Esophagus mucosa (tissue), 1 donor: Measurements from ENCODE around the gene BAZ2B. TPM values are rescaled to one million over a fixed set of nuclear protein-coding genes. Genes with fewer than 3 reads are reported as not detected.

Experiments
- ATAC-seq: fragments of 200-7000 bp; cut with Tn5 transposase; one replicate; pipeline ENCODE4 v1.9.1; 2020
- total RNA-seq: library from RNA; stranded (reverse); gene quantifications from one replicate; pipeline ENCODE4 v1.2.4, GENCODE V29; 2023
- donor health status: DM: yes; HTN: yes; CAD: no.

The BAZ2B gene
- total RNA-seq, 1 donor from 2014 or later = 41.4 TPM

DNA sequence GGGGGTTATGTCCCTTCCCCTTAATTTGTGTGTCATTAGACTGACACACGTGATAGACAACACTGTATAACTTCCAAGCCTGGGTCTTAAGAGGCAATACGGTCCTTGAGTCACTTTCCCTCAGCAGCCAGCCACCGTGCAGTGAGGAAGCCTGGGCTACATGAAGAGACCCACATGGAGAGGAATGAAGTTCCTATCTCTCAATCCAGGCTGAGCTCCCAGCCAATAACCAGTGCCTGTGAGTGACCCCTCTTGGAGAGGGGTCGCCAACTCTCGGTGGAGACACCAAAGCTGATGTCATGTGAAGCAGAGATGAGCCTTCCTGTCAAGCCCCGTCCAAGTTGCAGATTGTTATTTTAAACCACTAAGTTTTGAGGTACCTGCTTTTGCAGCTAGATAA, 324.2 kb downstream of the BAZ2B start:
- ATAC-seq = no peak

DNA sequence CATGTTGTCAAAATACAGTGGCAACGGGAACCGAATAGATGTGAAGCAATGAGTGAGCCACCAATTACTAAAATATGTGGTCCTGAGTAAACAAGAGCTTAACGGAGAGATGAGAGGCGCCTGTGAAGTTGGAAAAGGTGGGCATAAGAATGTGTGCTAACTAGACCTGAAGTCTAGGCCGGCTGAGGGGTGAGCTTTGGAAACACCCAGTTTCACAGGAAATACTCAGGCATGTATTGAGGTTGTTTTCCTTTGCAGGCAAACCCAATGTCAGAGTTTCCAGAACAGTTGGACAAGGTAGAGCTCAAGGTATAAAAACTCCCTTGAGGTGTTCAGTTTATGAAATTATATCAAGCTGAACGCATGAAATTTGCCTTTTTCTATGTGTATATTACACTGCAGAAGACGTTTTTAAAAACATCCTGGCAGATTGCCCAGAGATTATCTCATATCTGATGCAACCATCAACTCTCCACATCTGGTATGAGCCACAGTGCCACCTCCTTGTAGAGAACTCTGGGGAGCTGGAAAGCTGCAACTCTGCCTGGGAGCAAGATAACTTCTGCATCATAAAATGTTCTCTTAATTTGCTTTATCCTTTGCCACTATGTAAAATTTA, 325.9 kb downstream of the BAZ2B start:
- ATAC-seq = no peak

DNA sequence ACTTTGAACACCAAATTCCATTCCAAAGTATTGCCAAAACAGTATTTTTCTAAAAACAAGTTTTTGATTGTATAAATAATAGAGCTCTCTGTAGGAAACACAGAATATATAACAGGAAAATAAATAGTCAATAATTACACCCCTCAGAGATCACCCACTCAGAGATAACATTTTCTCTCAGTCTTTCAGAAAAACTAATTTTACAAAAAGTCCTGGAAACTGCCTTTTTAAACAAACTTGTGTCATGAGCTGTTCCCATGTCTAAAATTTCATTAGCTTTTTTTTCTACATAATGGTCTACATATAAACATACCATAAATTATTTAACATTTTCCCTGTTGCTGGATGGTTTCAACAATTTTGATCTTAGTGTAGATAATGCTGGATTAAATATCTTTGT, 328.6 kb downstream of the BAZ2B start:
- ATAC-seq = no peak

DNA sequence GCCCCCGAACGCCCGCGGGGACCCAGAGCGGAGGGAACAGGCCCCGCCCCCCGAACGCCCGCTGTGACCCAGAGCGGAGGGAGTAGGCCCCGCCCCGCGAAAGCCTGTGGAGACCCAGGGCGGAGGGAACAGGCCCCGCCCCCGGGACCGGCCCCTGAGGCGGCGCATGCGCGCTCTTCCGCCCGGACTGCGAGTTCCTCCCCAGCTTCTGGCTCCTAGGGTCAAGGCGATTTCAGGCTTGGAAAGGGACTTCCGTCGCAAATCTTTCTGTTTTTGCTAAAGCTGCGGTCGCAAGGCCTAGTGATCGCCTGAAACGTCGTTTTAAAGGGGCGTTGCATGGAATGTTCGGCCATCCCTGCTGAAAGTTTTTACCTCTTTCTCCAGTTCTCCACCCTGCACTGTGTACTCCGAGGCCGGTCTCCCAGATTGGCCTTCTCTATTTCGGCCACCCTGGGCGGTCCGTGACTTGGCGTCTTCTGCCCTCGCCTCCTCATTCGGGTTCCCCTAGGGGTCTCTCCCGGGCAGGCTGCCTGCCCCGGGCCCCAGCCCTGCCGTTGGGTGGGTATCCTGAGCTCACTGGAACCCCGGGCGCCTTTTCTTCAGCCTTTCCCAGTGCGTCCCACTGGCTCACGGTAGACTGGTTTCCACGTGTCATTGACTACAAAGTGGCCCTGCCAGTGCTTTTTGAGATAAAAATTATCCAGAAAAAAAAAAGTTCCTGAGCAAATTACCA, 329.5 kb downstream of the BAZ2B start:
- ATAC-seq = peak; percentile 100

DNA sequence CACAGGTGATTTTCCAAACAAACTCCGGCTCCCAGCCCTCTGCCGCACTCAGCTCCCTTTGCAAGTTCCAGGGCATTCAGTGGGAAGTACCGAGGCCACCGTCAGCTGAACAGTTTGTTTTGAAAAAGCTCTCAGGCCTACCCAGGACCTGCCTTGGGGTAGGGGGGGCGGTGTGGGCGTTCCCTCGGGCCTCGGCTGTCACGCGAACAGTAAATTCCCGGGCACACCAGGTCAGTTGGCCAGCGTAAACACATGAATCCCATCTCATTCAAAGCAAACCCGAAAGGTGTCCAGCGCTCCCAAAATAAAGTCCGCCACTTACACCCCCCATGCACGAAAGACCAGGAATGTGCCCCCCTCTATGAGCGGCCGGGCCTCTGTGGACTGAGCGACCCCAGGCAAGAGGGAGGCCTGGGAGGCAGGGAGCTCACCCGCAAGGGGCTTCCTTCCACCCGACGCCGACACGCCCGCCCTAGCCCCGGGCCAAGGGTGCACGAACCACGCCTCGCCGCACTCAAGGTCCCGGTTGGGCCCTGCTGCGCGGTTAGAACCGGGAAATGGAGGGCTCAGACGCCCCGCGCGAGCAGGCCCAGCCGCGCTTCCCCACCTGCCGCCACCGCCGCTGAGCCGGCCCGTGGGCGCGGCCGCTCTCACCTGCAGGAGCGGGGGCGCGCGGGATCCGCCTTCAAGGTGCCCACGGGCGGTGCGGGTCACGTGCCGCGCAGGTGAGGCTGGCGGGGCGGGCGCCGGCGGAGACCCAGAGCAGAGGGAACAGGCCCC, 330.2 kb downstream of the BAZ2B start, which contains the start of gene WDSUB1:
Gene WDSUB1 (minus strand): TSS at position 775 of the 780 bp plus-strand sequence. CDS start 3,634 bp downstream, outside the sequence.
- ATAC-seq = peak; percentile 17

DNA sequence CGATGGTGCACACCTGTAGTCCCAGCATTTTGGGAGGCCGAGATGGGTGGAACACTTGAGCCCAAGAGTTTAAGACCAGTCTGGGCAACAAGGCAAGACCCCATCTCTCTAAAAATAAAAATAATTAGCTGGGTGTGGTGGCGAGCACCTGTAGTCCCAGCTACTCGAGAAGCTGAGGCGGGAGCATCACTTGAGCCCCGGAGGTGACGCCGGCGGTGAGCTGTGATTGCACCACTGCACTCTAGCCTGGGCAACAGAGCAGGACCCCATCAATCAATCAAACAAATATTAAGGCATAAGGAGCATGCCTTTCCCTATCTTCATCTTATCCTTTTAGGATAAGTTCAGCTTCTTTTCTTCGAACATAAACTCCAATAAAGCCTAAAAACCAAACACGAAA, 330.9 kb downstream of the BAZ2B start:
- no peak for ATAC-seq

DNA sequence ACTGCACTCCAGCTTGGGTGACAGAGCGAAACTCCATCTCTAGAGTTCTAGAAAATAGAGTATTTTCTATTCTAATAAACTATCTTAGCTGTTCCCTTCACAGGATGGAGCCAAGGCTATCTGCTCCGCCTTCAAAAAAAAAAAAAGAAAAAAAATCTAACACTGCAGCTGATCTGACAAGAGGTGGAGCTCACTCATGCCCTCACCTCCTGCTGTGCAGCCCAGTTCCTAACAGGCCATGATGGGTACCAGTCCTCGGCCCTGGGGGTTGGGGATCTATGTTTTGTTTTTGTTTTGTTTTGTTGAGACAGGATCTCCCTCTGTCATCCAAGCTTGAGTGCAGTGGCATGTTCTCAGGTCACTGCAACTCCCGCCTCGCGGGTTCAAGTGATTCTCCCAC, 332.8 kb downstream of the BAZ2B start:
- no peak for ATAC-seq

DNA sequence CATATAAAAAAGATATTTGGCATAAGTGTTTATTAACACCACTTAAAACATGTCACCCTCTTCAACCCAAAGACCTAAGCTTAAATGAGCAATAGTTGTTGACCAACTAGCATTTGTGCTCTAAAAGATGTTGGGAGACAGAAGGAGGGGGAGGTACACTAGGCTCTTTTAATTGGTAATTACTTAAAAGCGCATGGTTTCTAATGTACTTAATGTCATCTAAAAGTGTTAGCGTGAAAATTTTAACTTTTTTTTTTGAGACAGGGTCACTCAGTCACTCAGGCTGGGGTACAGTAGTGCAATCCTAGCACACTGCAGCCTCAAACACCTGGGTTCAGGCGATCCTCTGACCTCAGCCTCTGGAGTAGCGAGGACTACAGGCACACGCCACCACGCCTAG, 335.3 kb downstream of the BAZ2B start:
- no peak for ATAC-seq

DNA sequence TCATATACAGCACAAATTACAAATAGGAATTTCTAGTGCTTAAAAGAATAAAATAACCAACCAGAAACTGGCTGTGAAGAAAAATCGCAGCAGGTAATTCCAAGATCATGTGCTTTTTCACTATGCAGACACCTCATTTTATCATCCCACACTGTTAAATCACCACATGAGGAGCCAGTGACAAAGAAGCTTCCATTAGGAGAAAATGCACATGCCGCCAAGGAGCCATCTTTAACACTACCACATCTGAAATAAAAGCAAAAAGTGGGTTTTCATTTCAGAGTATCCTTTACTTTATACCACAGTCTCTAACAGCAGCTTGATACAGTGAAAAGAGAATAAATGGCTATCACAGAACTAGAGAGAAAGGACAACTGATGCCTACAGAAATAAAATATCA, 336.6 kb downstream of the BAZ2B start:
- ATAC-seq = no peak

DNA sequence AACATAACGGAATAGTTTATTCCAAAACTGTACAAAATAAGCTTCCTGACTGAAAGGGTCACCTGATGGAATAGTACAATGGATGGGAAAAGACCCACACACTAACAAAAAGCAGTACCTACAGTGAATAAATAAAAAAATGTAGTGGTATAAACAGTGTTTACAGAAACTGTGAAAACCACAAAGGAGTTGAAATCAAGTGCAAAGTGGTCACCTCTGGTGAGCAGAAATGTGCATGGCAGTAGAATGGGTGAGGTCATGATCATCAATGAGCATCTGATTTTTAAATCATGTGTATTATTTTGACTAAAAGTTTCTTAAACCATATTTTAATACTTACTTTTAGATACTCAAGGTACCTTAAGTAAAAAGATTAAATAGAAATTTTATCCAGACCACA, 341.2 kb downstream of the BAZ2B start:
- no peak for ATAC-seq

DNA sequence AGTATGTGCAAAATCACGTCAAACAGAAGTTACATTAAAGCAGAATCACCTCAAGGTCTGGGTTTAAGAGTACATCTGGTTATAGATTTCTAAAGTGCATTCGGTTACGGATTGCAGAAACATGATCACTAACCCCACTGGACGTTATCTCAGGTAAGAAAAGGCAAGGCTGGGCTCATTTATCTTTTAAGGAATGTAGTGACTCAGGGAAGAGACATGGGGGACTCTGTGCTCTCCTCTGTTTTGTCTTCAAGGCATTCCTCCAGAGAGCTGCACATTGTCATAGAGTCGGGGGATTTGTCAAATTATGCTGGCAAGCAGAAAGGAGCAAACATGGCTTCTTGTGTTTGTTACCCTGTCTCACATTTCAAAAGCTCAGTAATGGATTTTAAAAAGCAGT, 344.2 kb downstream of the BAZ2B start:
- no peak for ATAC-seq

DNA sequence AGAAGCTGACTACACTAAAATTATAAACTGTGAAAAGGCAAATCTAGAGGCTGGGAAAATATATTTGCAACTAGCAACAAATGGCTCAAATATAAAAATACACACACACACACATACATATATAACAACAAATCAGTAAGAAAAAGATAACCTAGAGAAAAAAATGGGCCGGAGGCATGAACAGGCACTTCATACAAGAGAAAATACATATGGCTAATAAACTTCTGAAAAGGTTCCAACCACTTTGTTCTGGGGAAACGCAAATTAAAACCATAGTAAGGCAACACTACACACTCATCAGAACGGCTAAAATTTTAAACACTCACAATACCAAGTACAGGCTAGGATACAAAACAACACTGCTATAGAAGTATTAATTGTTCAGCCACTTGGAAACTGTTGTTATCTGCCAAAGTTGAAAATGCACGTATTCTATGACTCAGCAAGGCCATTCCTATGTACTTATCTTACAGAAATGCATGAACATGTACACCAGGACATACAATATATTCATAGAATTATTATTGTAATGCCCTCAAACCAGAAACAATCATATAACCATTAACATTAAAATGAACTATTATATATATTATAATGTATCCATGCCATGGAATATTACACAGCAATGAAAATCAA, 345.5 kb downstream of the BAZ2B start:
- no peak for ATAC-seq

Other genes with a start within 250 kb of the BAZ2B start
- gene MARCHF7, start 96.0 kb upstream of the BAZ2B start, total RNA-seq = 86.3 TPM
- 1.6 TPM for gene CD302, start 181.7 kb upstream of the BAZ2B start, total RNA-seq